Retinal pigment epithelial cell (primary cell): ENCODE results near the gene CHRDL1.

Experiments used
- DNase-seq: peaks from one replicate; pipeline ENCODE4 v3.0.0-alpha.2; 2010; ENCODE audit warnings: low read depth
- H3K4me3 ChIP-seq: 2 replicates; pipeline ENCODE4 v1.5.1; 2011; ENCODE audit warnings: mild to moderate bottlenecking, low read length, control low read depth, moderate library complexity
- CTCF ChIP-seq: conservative IDR thresholded peaks from 2 replicates; pipeline ENCODE4 v1.5.1; 2011; ENCODE audit warnings: low read depth, low read length, control low read depth, inconsistent platforms

Gene CHRDL1

GRCh38 chrX:110759785-110760184 lies 35.8 kb downstream of the CHRDL1 start:
- DNase-seq = no peak
- H3K4me3 ChIP-seq = no peak overlapping the region
- TF ChIP-seq CTCF = no peak

DNA sequence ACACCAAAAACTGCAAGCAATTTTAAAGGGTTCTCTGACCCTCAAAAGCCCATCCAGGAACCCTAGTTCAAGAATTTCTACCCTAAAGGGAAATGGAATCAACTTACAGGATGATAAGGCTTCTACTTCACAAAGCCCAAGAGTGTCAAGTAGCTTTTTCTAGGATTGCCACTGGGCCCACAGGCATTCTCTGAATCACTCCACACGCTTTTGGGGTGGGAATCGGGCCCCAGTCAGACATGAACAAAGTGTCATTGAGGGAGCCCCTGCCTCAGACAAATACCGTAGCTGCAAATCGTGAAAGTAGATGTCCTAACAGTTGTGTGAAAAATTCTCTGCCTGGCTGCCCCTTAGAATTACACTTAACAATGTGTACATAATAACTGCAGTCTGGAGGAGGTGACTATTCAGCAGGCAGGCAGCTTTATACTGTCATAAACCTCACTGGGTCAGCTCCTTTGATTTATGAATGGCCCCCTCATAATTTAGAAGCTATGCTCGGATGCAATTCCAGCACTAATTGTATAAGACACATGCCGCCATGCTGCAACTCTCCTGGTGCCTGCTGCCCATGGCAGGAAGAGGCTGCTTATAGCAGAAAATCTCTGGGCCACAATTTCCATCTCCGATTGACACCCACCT lies 36.7 kb downstream of the CHRDL1 start:
- DNase-seq = no peak
- no peak overlapping the region for H3K4me3 ChIP-seq
- TF ChIP-seq CTCF = no peak

DNA sequence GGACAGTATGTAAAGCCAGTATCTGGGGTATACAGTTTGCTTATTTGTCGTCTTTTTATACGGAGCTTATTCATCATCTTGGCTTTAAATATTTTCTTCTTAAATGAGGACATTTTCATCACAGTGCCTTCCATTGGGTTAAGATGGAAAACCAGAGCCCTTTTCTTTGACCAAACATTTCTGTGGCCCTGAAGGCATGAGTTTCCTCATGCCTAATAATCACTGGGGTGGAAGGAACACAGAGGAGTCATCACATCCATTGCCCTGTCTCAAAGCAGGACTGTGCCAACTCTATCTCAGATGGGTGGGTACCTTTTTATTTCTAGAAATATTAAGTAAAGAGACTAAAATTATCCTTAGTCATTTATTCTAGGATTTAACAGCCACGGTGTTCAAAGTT lies 40.0 kb downstream of the CHRDL1 start:
- no peak for DNase-seq
- H3K4me3 ChIP-seq = no peak overlapping the region
- no peak for TF ChIP-seq CTCF

DNA sequence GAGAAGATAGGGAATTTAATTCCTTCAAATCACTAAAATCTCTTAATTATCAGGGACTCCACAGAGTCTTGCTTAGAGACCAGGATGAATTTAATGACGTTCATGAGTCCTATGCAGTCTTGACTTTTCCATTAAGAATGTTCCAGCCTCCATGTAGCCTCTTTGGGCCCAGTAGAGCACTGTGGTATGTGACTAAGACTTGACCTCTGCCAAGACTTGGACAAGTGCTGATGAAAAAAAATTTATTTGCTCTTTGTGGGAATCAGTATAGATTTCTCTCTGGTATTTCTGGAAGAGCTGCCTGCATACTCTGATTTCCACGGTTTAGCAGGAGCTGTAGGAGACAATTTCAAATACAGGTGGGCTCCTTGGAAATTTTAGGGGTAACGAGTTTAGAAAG lies 40.6 kb downstream of the CHRDL1 start:
- TF ChIP-seq CTCF = no peak
- no peak for DNase-seq
- H3K4me3 ChIP-seq = no peak overlapping the region

DNA sequence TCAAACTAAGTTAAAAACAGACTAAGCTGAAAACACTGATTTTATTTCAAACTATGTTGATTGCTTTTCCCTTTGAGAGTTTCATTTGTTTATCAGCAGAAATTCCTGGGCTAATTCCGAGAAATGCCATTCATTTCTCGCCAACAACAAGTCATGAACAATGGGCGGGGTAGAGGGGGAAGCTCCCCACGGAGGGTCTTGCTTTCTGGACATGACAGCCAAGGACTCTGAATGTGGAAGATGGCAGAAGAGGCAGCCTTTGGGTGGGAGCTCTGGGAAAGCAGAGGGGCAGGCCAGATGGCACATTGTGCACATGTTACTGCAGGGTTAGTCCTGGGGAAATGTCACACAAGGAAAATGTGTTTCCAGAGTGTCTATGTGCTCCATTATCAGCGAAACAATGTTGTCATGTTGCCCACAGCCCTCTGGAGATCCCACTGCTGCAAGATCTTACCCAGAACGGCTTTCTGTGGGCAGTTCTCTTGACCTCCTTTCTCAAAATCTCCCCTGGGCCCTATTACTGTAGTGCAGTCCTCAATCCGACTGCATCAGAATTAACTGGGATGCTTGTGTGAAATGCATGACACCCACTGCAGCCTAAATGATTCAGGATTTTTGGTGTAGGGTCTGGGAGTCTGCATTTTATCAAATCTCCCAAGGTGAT lies 45.0 kb downstream of the CHRDL1 start:
- H3K4me3 ChIP-seq = no peak overlapping the region
- no peak for DNase-seq
- TF ChIP-seq CTCF = no peak

- DNase-seq = no peak
- no peak overlapping the region for H3K4me3 ChIP-seq
- TF ChIP-seq CTCF = no peak
Measured at GRCh38 chrX:110748256-110748806, 47.3 kb downstream of the CHRDL1 start.

DNA sequence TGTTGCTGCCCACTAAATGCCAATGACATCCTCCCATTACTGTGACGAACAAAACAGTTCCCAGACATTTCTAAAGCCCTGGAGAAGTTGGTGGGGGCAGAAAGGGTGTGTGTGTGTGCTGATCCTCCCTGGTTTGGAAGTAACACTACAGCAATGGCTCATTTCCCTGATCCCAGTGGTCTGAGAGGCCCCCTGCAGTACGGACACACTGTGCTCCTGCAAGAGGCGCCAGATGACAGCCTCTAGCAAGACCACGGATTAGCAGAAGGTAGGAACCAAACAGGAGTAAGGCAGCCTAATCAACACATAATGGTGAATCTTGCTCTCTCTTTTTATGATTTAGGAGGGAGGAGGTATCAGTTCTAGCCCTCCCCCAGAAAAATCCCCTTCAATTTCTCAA lies 49.6 kb downstream of the CHRDL1 start:
- no peak overlapping the region for H3K4me3 ChIP-seq
- no peak for TF ChIP-seq CTCF
- no peak for DNase-seq
